Activated CD8-positive, alpha-beta memory T cell treated with anti-CD3 and anti-CD28 coated beads, Interleukin-2, amount 50 U/mL, for 24 hours (primary cell): ENCODE results near the gene SERPINE3.

Experiments
- DNase-seq: peaks from one replicate; pipeline ENCODE4 v3.0.0-alpha.2; 2020; ENCODE audit errors: extremely low read depth

SERPINE3 gene

DNA sequence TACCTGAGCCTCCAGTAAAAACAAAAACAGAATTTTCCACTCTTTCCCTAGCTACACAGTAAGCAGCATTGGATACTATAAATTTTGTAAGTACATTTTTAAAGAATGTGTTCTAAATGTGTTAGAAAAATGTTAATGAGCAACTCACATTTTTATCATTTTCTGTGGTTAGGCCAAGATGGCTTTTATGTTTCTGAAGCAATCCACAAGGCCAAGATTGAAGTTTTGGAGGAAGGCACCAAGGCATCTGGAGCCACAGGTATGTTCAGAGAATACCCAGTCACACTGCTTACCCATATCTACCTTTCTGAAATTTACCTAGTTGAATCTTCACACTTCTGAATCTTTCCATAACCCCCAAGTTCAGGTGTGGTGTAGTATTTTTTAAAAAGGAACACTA is 21.6 kb downstream of the SERPINE3 start:
- DNase-seq, result no peak

DNA sequence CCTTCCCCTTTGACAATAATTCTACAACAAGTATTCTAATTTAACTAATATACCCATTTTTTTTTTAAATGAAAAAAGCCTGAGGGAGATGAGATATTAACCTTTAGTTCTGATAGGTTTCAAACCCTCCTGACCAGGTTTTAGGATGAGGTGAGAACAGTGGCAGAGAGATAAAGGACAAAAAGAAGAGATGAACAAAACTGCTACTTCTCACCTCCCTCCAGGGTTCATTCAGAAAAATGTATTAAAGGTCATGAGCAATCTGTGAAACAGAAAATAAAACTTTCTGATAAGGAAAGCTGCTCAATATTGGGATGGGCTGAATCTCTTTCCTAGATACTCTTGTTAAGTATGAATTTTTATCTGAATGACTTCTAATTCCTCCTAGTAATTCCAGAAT is 24.1 kb downstream of the SERPINE3 start:
- no peak for DNase-seq

DNA sequence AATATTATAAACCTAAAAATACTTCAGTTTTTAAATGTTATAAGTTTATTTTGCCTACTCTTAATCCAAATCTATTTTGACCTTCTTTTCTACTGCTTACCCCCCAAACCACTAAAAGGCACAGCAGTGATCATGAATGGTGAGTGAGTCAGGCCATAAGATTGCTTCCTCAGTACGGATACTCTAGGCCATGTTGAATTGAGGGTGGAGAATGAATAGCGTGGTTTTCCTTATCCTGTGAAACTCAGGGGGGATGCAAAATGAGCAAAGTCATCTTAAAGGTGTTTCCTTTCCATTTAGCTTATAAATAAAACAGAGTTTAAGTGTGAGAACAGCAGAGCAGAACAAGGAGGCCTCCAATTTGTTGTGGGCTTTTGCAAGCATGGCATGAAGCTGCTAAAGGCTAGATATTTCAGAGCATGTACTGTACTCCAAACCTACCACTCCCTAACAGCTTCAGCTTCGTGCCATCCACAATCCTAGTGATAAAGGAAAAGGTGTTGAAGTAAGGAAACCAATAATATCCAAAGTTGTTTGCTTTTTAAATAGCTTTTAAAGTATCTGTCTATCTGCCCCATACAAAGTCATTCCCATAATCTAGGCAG is 25.0 kb downstream of the SERPINE3 start:
- DNase-seq, result no peak

DNA sequence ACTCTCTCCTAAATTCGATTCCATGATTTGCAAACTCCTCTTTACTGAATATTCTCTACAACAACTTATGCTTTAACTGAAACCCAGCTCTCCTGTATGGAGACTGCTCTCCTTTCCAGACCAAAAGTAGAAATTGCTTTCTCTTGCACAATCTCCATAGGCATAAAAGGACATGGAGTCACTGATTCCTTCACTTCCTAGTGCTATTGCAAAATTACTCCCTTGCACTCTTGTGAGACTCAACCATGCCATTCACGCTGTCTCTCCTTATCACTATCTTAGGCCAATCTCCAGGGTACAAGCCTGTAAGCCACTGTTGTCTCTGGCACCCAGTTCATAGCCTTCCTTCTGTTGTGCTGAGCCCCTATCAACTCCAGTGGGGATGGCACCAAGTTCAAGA is 30.6 kb downstream of the SERPINE3 start:
- DNase-seq, result no peak

DNA sequence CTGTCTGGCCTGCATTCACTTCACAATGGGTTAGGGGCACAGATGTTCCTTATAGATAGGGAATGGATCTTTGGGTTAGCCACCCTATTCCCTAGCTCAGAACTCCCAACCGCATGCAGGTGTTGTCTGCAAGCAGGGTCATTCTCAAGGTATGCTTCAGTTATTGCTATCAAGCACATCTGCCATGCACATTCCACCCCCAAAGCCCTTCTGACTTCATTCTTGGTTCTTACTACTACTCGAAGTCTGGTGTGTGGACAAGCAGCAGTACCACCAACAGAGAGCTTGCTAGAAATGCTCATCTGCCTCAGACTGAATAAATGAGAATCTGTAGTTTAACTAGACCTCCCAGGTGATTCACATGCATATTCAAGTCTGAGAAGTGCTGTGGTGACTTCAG is 31.3 kb downstream of the SERPINE3 start:
- DNase-seq, result no peak

DNA sequence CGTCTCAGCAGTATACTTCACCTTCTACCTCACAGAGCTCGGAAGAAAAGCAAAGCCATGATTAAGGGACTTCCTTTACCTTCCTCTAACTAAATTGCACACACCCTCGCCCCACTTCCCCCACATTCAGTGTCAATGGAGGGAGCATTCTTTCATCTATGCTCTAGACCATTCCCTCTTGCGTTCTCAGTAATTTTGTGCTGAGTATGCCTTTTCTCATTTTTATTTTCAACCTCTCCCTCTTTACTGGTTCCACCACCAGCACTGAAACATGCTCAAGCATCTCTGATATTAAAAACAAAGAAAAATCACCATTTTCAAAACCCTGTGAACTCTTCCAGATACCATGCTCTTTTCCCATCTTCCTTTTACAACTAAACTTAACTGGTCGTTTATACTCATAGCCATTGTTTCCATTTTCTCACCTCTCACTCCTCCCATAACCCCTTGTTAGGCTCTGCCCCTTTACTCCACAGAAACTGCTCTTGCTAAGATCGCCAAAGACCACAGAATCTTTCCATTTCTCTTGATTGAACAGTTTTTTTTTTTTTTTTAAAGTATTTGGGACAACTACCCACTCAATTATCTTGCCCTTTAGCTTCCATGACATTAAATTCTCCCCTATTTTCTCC is 32.4 kb downstream of the SERPINE3 start:
- no peak for DNase-seq

DNA sequence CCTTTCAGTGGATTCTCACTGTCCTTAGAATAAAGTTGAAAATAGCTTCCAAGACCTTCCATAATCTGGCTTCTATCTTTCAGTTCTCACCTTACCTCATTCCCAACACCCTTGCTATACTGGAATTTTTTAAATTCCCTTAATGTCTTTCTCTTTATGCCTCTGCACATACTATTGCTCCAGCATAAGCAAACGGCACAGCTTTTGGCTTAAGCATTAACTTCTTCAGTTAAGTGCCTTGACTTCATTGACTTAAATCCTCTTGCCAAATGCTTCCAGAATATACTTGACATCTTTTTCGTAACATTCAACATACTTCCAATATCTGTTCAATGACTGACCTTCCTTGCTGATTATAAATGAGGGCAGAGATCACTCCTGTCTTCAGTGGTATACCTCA is 34.0 kb downstream of the SERPINE3 start:
- DNase-seq, result no peak

DNA sequence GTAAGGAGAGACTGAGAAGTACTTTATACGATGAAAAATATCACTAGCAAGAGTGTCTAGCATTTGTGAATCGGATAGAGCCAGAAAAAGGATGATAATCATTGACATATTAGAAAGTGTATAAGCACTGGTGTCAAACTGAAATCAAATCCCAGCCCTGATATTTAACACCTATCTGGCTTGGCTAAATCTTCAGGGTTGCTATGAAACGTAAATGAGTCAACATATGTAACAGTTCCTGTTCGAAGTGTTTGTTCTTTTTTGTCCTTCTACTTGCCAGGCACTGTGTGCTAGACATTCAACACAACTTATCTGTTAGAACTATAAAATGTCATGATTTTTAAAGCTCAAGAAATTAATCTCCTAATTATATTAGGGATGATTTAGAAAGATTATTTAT is 40.8 kb downstream of the SERPINE3 start:
- no peak for DNase-seq

DNA sequence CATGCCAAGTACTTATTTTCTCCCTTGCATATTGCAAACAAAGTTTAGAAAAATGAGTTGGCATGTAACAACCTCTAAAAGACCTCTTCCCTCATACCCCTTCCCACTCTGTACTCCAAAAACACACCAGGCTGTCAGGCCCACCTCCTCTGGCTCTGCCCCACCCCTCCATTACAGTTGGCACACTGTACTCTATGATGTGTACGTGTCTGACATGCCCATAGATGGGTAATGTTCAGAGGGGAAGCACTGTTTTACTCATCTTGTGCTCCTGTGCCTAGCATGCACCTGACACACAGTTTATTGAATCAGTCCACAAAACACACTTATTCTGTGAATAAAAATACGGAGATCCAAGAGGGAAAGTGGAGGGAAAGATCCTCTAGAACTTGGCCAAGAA is 45.6 kb downstream of the SERPINE3 start:
- no peak for DNase-seq

DNA sequence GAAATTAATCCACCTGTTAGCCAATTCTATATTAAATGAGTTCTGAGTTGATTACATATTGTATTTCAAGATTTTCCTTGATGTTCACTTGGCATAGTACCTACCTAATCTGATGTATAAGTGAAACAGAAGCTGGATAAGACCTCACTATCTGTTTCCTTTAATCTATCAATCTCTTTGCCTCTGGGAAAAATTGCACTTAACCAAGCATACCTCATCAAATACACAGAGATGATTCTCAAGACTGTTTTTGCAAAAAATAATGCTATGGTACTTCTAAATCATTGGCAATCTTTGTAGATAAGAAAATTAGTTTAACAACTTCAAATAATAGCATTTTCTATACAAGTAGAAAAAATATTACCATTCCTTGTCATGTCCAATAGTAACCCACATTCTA is 55.2 kb downstream of the SERPINE3 start:
- no peak for DNase-seq

DNA sequence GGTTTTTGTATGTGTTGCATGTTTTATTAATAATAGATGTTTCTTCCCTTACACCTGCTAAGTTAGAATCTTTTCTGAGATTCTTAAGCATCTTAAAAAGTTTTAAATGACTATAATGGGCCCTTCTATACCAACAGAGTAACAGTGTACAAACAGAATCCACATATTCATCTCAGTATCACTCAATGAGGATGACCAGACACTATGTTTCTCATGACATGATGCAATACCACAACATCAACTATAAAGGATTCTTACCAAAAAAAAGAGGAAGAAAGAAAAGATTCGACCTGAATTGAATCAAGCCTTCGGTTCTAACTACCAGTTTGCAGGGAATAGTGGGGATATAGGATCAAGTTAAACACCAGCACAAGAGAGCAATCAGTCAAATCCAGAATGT is 56.9 kb downstream of the SERPINE3 start:
- DNase-seq, result no peak

DNA sequence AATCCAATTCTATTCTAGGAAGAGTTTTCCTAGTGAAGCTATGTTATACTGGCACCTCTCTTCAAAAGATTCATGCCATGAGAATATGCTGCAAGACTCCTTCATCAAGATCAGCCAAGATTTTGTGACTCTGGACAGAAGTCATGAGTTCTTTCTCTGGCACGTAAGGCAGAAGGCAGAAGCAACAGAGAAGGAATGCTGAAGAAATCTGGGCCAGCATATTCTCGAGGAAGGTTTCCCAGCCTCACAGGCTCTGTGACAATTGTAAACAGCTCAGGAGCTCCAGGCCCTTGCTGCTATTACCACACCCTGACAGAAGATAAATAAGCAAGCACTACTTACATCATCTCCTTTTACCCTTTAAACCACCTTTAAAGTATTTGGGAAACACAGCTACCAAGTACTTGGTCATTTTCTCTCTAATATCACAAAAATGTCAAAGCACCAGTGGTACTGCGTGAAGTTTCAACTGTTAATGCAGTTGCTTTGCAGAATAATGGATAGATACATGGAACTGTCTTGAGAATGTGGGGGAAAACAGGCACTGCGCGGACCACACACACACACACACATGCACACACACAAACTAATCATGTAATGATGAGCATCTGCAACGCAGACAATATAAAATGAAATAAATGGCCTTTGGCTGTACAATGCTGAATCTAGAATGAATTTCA is 57.9 kb downstream of the SERPINE3 start:
- no peak for DNase-seq

DNA sequence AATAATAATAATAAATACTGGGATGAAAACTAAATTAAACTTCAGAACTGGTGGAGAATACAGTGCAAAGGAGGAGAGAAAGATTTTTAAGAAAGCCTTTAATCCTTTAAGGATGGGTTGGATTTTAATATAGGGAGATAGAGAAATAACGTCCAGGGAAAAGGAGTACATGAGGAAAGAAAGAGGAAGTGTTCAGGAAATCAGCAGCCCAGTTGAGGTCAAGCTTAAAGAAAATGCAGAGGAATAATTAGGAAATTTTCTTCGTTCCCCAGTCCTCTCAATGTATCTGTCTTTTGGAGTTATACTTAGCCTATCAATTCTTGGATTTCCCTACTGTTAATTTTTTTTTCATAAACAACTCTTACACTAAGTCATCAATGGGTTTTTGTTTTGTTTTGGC is 65.7 kb downstream of the SERPINE3 start:
- no peak for DNase-seq

DNA sequence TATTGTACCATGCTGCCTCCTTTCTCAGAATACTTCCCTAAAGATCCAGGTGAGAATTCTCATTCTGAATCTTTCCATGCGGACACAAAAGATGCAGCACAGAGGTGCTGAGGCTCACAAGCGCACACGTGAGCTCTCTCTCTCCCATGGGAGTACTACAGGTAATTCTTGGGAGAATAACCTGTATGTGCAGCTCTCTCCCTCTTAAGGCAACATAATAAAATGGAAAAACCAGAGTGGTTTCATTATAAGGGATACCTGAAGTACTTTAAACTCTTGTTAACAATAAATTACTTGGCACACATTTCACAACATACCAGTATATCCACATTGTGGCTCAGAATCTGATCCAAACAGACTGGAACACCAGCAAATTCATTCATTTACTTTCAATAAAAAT is 72.9 kb downstream of the SERPINE3 start:
- DNase-seq, result no peak
